ENCODE data around the gene SERPINC1.
"Not testable (repeated sequence)": the region's sequence is repeated elsewhere in the genome, so short reads cannot be mapped to it uniquely, and the experiment has no call there.

SERPINC1 gene

DNA sequence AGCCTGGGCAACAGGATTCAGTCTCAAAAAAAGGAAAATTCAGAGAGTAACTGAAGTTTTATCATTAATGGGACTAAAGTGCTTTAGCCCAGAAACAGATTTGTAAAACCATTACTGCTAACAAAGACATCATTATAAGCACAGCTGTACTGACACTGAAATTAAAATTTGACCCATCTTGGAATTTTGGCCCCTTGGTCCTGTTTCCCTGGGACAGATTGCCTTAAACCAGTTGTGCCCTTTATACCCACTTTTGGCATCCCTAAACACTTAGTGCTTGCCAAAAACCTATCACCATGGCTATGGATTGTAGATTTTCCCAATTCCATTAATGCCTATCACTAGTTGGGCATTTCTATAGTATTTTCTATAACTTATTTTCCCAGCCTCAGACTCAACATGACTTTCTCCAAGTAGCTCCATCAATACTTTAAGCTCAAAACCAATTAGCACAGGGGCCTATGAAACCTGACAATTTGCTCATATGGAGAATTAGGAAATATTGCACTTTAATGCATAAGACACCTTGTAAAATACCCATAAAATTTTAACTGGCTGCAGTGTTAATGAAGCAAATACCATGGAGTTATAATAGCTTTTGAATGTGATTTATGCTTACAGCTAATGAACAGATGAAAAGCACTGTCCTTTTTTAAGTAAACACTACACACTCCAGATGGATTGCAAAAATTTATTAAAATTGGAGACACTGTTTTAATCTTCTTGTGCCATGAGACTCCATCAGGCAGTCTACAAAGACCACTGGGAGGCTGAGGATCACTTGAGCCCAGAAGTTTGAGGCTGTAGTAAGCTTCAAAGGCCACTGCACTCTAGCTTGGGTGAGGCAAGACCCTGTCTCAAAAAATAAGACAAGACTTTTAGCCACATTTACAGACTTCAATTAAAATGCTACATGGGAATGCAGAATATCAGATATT, 53.6 kb downstream of the SERPINC1 start:
- no peak for DNase-seq (ENCODE audit: low spot score)

DNA sequence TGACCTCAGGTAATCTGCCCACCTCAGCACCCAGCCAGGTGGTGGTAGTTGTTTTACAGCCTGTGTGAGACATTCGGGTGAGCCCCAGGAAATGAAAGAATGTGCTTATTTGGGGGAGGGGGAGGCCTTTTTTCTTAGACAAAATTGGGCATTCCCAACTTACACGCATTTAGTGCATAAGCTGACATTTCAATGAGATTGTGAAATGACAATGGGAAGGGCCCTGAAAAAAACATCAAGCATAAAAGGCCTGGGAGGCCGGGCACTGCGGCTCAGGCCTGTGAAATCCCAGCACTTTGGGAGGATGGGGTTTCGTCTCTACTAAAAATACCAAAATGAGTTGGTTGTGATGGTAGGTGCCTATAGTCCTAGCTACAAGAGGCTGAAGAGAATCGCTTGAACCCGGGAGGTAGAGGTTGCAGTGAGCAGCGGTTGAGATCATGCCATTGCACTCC, 54.3 kb downstream of the SERPINC1 start:
- DNase-seq (ENCODE audit: low spot score), result no peak

DNA sequence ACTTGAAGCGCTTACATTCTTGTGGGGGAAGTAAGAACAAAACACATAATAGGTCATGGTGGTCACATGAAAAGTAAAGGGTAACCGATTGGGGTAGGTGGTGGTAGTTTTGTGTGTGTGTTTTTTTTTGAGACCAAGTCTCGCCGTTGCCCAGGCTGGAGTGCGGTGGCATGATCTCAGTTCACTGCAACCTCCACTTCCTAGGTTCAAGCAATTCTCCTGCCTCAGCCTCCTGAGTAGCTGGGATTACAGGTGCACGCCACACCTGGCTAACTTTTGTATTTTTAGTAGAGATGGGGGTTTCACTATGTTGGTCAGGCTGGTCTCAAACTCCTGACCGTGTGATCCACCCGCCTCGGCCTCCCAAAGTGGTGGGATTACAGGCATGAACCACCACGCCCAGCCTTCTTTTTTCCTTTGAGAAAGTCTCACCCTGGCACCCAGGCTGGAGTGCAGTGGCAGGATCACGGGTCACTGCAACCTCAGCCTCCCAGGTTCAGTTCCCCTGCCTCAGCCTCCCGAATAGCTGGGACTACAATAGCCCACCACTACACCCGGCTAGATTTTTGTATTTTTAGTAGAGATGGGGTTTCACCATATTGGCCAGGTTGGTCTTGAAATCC, 54.9 kb downstream of the SERPINC1 start:
- DNase-seq (ENCODE audit: low spot score), result not testable (repeated sequence)

DNA sequence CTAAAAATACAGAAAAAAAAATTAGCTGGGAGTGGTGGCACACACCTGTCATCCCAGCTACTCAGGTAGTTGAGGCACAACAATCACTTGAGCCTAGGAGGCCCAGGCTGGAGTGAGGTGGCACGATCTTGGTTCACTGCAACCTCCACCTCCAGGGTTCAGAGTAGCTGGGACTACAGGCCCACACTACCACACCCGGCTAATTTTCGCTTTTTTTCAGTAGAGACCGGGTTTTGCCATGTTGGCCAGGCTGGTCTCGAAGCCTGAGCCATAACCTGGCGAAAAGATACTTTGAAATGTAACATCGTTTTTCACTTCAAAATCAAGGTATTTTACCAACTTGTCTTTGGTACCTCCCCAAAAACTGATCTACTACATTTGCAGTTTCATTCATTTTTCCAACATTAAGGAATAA, 55.4 kb downstream of the SERPINC1 start:
- DNase-seq (ENCODE audit: low spot score), result no peak

DNA sequence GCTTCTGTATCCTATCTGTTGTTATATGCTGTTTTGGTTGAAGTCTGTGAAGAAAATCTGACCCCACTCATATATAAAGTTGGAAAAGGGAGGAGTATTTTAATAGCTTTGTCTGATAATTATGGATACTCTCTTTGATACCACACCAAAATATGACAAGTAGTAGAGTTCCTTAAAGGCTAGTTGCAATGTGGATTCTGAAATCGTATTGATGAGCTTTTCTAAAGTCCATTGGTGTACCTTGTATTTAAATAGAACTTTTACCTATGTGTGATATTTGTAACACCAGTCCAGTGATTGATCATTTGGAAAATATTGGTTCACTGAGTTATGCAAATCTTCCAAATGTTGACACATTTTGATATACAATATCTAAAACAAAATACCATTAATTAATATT, 57.1 kb downstream of the SERPINC1 start:
- no peak for DNase-seq (ENCODE audit: low spot score)

DNA sequence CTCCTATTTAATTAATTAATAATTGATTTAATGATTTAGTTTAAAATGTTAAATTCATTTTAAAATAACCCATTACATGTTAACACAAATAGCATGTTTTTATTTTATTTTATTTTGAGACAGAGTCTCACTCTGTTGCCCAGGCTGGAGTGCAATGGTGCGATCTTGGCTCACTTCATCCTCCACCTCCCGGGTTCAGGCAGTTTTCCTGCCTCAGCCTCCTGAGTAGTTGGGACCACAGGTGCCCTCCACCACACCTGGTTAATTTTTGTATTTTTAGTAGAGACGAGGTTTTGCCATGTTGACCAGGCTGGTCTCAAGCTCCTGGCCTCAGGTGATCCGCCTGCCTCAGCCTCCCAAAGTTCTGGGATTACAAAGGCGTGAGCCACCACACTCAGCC, 57.6 kb downstream of the SERPINC1 start:
- not testable (repeated sequence) for DNase-seq (ENCODE audit: low spot score)

DNA sequence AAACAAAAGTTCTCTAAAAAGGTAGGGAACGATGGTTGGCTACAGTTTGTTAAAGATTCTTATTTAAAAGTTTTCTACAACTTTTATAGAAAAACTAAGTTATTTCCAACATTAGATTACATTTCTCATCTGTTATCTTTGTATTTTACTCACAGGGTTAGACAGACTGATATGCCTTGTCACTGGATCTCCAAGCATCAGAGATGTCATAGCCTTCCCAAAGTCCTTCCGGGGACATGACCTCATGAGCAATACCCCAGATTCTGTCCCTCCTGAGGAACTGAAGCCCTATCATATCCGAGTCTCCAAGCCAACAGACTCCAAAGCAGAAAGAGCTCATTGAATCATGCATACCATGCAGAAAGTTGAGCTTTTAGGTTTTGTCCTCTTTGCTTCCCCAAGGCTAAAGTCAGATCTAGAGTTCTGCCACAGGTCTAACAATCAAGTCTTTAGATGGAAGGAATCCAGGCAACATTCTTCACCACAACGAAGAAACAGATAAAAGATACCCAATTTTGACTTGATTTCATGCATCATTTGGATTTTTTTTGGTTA, 59.7 kb downstream of the SERPINC1 start:
- no peak for DNase-seq (ENCODE audit: low spot score)

DNA sequence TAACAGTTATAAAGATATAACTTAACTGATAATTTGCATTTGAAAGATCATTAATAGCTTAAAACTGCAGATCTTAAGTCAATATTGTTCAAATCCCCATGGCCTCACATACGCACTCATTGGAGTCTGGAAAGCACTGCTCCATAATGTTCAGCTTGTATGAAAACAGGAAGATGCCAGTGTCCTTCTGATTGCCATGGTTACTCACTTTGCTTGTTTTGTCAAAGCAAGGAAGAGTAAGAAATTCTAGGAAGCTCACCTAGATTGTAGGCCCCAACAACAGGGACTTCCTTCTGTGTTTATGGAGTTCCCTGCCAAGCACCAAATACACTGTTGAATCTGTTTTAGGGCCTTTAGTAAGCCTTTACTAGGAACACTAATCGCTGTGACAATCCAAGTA, 60.2 kb downstream of the SERPINC1 start:
- DNase-seq (ENCODE audit: low spot score), result no peak

- no peak for DNase-seq (ENCODE audit: low spot score)
Measured at GRCh38 chr1:173856014-173856413, 61.1 kb downstream of the SERPINC1 start.

Data from HuH-7.5 (cell line).